Measurements from ENCODE around the gene PAM16.
A peak's percentile ranks its signal among the peaks of the same experiment; 100 is the strongest.

PAM16 gene

GRCh38 chr16:4317532-4318450, 33.3 kb downstream of the PAM16 start:
- no peak for DNase-seq

- DNase-seq = no peak
Observed at GRCh38 chr16:4316864-4317531, 34.1 kb downstream of the PAM16 start.

GRCh38 chr16:4316108-4316863, 34.8 kb downstream of the PAM16 start:
- no peak for DNase-seq

- peak; percentile 43 for DNase-seq
Observed at GRCh38 chr16:4315186-4316107, 35.7 kb downstream of the PAM16 start, which contains the start of gene GLIS2. TSS of gene GLIS2 (plus strand) at chr16:4316067. CDS start at chr16:4332281, 16,214 bp downstream.

- no peak for DNase-seq
Observed at GRCh38 chr16:4314532-4315185, 36.5 kb downstream of the PAM16 start.

GRCh38 chr16:4313563-4314531, 37.3 kb downstream of the PAM16 start:
- DNase-seq = no peak

- DNase-seq = no peak
Observed at GRCh38 chr16:4309833-4310266, 41.3 kb downstream of the PAM16 start.

GRCh38 chr16:4309102-4309832, 41.9 kb downstream of the PAM16 start:
- no peak for DNase-seq

- DNase-seq = peak; percentile 67
Observed at GRCh38 chr16:4307215-4308037, 43.7 kb downstream of the PAM16 start.

- DNase-seq = no peak
Observed at GRCh38 chr16:4306470-4307214, 44.5 kb downstream of the PAM16 start.

GRCh38 chr16:4303973-4304372, 47.1 kb downstream of the PAM16 start:
- DNase-seq = no peak

- no peak for DNase-seq
Observed at GRCh38 chr16:4301968-4302367, 49.2 kb downstream of the PAM16 start.

GRCh38 chr16:4301177-4301576, 49.9 kb downstream of the PAM16 start:
- DNase-seq = no peak

- no peak for DNase-seq
Observed at GRCh38 chr16:4298761-4299522, 52.2 kb downstream of the PAM16 start.

GRCh38 chr16:4297480-4297879, 53.6 kb downstream of the PAM16 start:
- no peak for DNase-seq

GRCh38 chr16:4295581-4295980, 55.5 kb downstream of the PAM16 start:
- no peak for DNase-seq

GRCh38 chr16:4293822-4294457, 57.2 kb downstream of the PAM16 start:
- DNase-seq = peak; percentile 4
